ENCODE data around the gene NBPF19.
"Not testable (repeated sequence)": the region's sequence is repeated elsewhere in the genome, so short reads cannot be mapped to it uniquely, and the experiment has no call there.

The NBPF19 gene, protein sequence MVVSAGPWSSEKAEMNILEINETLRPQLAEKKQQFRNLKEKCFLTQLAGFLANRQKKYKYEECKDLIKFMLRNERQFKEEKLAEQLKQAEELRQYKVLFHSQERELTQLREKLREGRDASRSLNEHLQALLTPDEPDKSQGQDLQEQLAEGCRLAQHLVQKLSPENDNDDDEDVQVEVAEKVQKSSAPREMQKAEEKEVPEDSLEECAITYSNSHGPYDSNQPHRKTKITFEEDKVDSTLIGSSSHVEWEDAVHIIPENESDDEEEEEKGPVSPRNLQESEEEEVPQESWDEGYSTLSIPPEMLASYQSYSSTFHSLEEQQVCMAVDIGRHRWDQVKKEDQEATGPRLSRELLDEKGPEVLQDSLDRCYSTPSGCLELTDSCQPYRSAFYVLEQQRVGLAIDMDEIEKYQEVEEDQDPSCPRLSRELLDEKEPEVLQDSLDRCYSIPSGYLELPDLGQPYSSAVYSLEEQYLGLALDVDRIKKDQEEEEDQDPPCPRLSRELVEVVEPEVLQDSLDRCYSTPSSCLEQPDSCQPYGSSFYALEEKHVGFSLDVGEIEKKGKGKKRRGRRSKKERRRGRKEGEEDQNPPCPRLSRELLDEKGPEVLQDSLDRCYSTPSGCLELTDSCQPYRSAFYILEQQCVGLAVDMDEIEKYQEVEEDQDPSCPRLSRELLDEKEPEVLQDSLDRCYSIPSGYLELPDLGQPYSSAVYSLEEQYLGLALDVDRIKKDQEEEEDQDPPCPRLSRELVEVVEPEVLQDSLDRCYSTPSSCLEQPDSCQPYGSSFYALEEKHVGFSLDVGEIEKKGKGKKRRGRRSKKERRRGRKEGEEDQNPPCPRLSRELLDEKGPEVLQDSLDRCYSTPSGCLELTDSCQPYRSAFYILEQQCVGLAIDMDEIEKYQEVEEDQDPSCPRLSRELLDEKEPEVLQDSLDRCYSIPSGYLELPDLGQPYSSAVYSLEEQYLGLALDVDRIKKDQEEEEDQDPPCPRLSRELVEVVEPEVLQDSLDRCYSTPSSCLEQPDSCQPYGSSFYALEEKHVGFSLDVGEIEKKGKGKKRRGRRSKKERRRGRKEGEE (N-terminal part only)

DNA sequence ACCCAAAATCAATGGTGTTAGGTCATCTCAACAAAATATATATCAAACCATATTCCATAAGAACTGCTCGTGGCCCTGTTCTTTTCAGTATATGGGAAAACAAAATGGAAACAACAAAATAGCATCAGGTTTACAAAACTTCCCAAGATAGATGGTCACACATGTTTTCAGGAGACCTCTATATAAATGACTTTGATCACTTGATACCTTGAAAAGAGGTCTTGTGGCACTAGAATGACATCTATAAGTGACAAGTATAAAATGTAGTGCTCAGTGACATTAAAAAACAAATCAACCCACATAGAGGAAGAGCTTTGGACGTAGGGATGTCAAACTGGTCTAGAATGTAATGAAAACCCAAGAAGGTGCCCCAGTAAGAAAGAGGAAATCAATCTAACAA is at the start of gene NBPF19:
NBPF19 (plus strand) TSS at position 301 of the 400 bp plus-strand sequence. CDS start 888 bp downstream, outside the sequence.
- in situ Hi-C loops (cut with MboI; ENCODE audit: low sequenced_read_pairs): not testable (repeated sequence)

DNA sequence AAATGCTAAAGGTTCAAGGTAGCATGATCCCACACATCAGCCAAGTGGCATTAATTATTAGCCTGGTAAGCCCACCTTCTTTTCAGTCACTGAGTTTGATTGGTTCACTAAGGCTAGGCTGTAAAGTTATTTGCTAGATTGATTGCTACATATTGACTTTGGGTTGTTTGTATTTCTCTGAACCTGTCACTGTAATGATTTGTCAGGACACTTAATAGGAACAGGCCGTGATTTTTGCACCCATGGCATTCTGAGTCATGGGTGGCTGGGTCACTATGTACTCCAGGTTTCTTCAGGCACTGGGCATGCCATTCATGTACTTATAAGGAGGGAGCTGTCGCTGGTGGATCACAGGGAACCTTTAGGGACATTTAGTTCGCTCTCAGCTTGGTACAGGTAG is 46.5 kb upstream of the NBPF19 start:
- in situ Hi-C loops (cut with MboI; ENCODE audit: low sequenced_read_pairs): not testable (repeated sequence)

DNA sequence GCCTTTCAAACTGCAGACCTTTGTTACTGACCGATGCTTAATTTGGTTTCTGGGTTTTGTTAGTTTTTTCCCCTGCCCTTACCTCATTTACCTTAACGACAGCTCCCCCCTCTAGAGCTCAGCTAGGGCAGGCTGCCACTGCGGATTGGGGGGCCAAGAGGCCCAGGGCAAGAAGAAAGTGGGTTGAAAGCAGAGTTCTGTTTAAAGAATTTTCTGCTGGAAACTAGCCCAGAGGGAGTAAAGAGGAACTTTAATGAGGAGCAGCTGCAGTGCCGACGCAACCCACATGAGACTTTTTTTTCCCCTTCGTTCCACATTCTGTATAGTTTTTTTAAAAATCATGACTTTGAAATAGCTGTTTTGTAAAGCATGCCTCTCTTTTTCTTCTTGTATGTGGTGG is 29.4 kb upstream of the NBPF19 start:
- in situ Hi-C loops (cut with MboI; ENCODE audit: low sequenced_read_pairs): not testable (repeated sequence)

DNA sequence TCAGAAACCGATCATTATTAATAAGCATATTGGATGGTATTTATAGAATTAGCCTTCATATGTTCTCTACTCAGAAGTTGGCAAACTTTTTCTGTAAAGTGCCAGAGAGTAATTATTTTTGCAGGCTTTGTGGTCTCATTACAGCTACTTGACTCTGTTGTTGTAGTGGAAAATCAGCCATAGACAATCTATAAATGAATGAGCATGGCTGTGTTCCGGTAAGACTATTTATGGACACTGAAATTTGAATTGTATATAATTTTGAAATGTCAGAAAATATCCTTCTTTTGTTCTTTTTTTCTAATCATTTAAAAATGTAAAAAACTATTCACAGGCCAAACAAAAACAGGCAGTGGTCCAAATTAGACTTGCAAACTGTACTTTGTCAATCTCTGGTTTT is 22.6 kb upstream of the NBPF19 start:
- in situ Hi-C loops (cut with MboI; ENCODE audit: low sequenced_read_pairs): not testable (repeated sequence)

DNA sequence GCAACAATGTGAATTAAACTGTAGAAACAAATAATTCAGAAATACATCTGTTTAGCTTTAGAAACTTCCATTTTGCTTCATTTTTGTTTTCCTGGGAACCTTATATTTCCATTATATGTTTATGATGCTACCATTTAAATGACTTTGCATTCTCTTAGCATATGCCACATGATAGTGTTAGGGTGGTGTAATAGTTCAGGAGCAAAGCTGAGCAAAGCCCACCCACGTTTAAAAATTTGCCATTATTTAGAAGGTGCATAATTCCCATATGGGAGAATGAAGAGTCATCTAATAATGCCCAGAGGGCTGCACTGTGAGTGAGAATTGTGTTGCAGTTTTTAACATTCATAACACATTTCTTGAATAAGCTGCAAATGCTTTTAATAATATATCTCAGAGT is 22.2 kb upstream of the NBPF19 start:
- in situ Hi-C loops (cut with MboI; ENCODE audit: low sequenced_read_pairs): not testable (repeated sequence)

DNA sequence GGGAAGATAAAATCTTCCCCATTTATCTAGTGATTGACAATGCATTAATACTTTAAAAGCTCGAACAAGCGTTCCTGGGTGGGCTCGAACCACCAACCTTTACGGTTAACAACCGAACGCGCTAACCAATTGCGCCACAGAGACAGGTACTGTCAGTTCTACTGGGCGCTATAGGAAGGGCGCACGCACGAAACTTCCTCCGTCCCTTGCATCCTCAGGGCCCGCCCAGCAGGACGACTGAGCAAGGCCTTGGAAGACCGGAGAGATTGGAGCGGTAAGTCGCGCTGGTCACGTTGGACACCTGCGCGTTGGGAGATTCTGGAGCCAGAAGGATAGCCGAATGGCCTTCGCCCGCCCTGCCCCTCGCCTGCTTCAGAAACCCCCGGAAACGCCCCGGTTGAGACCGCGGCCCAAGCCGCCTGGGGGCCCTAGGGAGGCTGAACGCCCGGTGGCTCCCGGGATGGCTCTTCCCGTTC is 83.5 kb downstream of the NBPF19 start:
- in situ Hi-C loops (cut with MboI; ENCODE audit: low sequenced_read_pairs): not testable (repeated sequence)

DNA sequence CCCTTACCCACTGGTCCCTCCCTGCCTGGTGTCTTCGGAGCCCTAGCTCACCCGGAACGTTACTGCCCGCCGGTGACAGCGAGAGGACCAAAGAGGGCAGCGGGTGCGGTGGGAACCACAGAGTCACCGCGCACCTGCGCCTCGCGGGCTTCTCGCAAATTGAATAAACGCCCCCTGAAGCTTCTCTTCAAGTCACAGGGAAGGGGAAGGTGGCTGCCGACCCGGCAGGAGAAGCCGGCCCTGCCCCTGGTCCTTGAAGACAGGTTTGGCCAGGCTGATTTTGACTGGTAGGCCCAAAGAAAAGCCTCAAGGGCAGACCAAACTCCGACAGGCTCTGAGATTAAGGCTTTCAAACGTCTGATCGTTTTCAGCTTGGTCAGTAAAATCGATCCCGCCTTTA is 87.0 kb downstream of the NBPF19 start:
- in situ Hi-C loops (cut with MboI; ENCODE audit: low sequenced_read_pairs): not testable (repeated sequence)

DNA sequence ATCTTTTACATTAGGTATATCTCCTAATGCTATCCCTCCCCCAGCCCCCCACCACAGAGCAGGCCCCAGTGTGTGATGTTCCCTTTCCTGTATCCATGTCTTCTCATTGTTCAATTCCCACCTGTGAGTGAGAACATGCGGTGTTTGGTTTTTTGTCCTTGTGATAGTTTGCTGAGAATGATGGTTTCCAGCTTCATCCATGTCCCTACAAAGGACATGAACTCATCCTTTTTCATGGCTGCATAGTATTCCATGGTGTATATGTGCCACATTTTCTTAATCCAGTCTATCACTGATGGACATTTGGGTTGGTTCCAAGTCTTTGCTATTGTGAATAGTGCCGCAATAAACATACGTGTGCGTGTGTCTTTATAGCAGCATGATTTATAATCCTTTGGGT is 90.6 kb downstream of the NBPF19 start:
- in situ Hi-C loops (cut with MboI; ENCODE audit: low sequenced_read_pairs): not testable (repeated sequence)

DNA sequence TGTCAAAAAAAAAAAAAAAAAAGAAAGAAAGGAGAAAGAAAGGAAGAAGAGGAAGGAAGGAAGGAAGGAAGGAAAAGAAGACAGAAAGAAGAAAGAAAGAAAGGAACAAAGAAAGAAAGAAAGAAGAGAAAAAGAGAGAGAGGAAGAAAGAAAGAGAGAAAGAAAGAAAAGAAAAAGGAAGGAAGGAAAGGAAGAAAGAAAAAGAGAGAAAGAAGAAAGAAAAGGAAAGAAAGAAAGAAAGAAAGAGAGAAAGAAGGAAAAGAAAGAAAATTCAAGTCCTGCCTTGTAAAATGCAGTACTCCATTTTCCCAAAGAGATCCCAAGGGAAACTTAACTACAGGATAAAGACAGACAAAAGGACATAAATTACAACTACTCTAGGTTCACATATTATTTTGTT is 97.9 kb downstream of the NBPF19 start:
- in situ Hi-C loops (cut with MboI; ENCODE audit: low sequenced_read_pairs): not testable (repeated sequence)

DNA sequence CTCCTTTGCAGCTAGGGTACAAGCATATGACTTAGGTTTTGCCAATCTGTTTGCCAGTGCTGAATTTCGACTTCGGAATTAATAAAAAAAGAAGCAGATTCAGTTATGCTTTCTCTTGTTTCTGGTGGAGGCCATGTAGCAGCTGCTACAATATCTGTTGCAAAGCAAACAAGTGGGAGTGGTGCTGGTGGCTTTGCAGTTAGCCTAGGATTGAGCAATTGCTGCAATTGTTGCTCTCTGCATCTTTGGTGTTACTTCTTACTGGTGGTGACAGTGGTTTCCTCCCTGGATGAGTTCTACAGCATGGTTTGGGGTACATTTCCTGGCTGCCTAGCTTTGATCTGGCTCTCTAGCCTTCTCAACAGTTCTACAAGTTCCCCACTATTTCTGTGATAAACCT is 110.7 kb downstream of the NBPF19 start:
- in situ Hi-C loops (cut with MboI; ENCODE audit: low sequenced_read_pairs): not testable (repeated sequence)
